Endometrial microvascular endothelial cells (primary cell): Measurements from ENCODE around the gene TMEM200A. TPM values are rescaled to one million over a fixed set of nuclear protein-coding genes. Genes with fewer than 3 reads are reported as not detected.

ENCODE experiments used
- in situ Hi-C: cut with HindIII; loops from 2 replicates; pipeline ENCODE4 v1.10.0; 2017; ENCODE audit warnings: low sequenced_read_pairs, low pct_unique_long_range_greater_than_20kb; ENCODE audit errors: inconsistent ontology term
- total RNA-seq: library from RNA; depleted of rRNA; stranded (reverse); fragments of >200 nt; gene quantifications from one replicate; pipeline ENCODE4 v1.2.3, GENCODE V29; 2015; ENCODE audit errors: inconsistent ontology term

TMEM200A gene
- total RNA-seq, 1 donor from 2014 or later = 0.28 TPM

- in situ Hi-C loops = no loop called here
Observed at GRCh38 chr6:130466052-130466747, 100.4 kb downstream of the TMEM200A start.

GRCh38 chr6:130466748-130467061 lies 100.9 kb downstream of the TMEM200A start:
- in situ Hi-C loops = no loop called here

GRCh38 chr6:130467146-130468050 lies 101.6 kb downstream of the TMEM200A start:
- in situ Hi-C loops = no loop called here

GRCh38 chr6:130470766-130471165 lies 104.9 kb downstream of the TMEM200A start:
- in situ Hi-C loops = no loop called here

GRCh38 chr6:130473886-130474285 lies 108.1 kb downstream of the TMEM200A start:
- in situ Hi-C loops = no loop called here

GRCh38 chr6:130482645-130483390 lies 117.0 kb downstream of the TMEM200A start:
- in situ Hi-C loops = no loop called here

- in situ Hi-C loops = no loop called here
Observed at GRCh38 chr6:130485870-130486269, 120.1 kb downstream of the TMEM200A start.

- in situ Hi-C loops = no loop called here
Observed at GRCh38 chr6:130486417-130486816, 120.6 kb downstream of the TMEM200A start.

- in situ Hi-C loops = no loop called here
Observed at GRCh38 chr6:130489514-130489913, 123.7 kb downstream of the TMEM200A start.

Other genes with a start within 250 kb of the TMEM200A start
- gene SAMD3, start 143.1 kb upstream of the TMEM200A start, total RNA-seq = not detected